Measurements from ENCODE around the gene CPNE4.

- TF ChIP-seq CTCF (IDR thresholded peaks at IDR 0.05; ENCODE audit: low read length): no peak
- TF ChIP-seq EZH2 (IDR thresholded peaks at IDR 0.05; ENCODE audit: borderline replicate concordance, low read length): no peak
Observed at GRCh38 chr3:131944676-131945075, 90.1 kb downstream of the CPNE4 start.

All from OCI-LY1 (cell line).